ENCODE data around the gene EDEM1. TPM values are rescaled to one million over a fixed set of nuclear protein-coding genes. Genes with fewer than 3 reads are reported as not detected.
A peak's percentile ranks its signal among the peaks of the same experiment; 100 is the strongest.
"Not testable (repeated sequence)": the region's sequence is repeated elsewhere in the genome, so short reads cannot be mapped to it uniquely, and the experiment has no call there.

EDEM1 gene
- total RNA-seq, 2 donors from 2014 or later: 9.2 to 16.8 TPM

GRCh38 chr3:5168110-5168509 is 19.4 kb upstream of the EDEM1 start:
- DNase-seq: no peak
- no peak for ATAC-seq
- intact Hi-C loops (cut with DNase I): no loop called here

- intact Hi-C loops (cut with DNase I): no loop called here
- no peak for ATAC-seq
- DNase-seq: no peak
Measured at GRCh38 chr3:5169807-5170206, 17.7 kb upstream of the EDEM1 start.

GRCh38 chr3:5170975-5171374 is 16.5 kb upstream of the EDEM1 start:
- intact Hi-C loops (cut with DNase I): no loop called here
- DNase-seq (no peak), ATAC-seq (no peak)

- DNase-seq (no peak), ATAC-seq (no peak)
- intact Hi-C loops (cut with DNase I): no loop called here
Measured at GRCh38 chr3:5172018-5172417, 15.5 kb upstream of the EDEM1 start.

GRCh38 chr3:5179036-5179435 is 8.5 kb upstream of the EDEM1 start:
- ATAC-seq; intact Hi-C loops (cut with DNase I); DNase-seq: not testable (repeated sequence)

GRCh38 chr3:5181469-5182141 is 5.9 kb upstream of the EDEM1 start:
- DNase-seq: no peak
- no peak for ATAC-seq
- intact Hi-C loops (cut with DNase I): loop anchor here in 1 of 2 donors (10.0 kb wide), 1 partner anchor 57 kb away; the partner anchor contains the start of gene ARL8B

GRCh38 chr3:5183714-5184113 is 3.8 kb upstream of the EDEM1 start:
- DNase-seq, ATAC-seq: not testable (repeated sequence)
- intact Hi-C loops (cut with DNase I): loop anchor here in 1 of 2 donors (10.0 kb wide), 1 partner anchor 59 kb away; the partner anchor contains the start of gene ARL8B

GRCh38 chr3:5184499-5184898 is 3.0 kb upstream of the EDEM1 start:
- DNase-seq: no peak
- no peak for ATAC-seq
- intact Hi-C loops (cut with DNase I): loop anchor here in 1 of 2 donors (10.0 kb wide), 1 partner anchor 60 kb away; the partner anchor contains the start of gene ARL8B

- intact Hi-C loops (cut with DNase I): loop anchor here in 1 of 2 donors (10.0 kb wide), 1 partner anchor 60 kb away; the partner anchor contains the start of gene ARL8B
- DNase-seq (no peak), ATAC-seq (no peak)
Measured at GRCh38 chr3:5185093-5185673, 2.3 kb upstream of the EDEM1 start.

- DNase-seq (no peak), ATAC-seq (no peak)
- intact Hi-C loops (cut with DNase I): loop anchor here (2.0 to 10.0 kb wide), 2 partner anchors 61 to 63 kb away; partner anchors contain the start of gene ARL8B (in 2 of the 2)
Measured at GRCh38 chr3:5186089-5186857, 1.2 kb upstream of the EDEM1 start.

GRCh38 chr3:5186858-5187155 is 700 bp upstream of the EDEM1 start:
- DNase-seq (no peak), ATAC-seq (no peak)
- intact Hi-C loops (cut with DNase I): loop anchor here (2.0 to 10.0 kb wide), 2 partner anchors 62 to 64 kb away; partner anchors contain the start of gene ARL8B (in 2 of the 2)

GRCh38 chr3:5187920-5188418 is 462 bp downstream of the EDEM1 start:
- peak; percentile 39 to 65 for ATAC-seq
- peak; percentile 60 for DNase-seq
- intact Hi-C loops (cut with DNase I): loop anchor here (2.0 to 10.0 kb wide), 2 partner anchors 63 to 65 kb away; partner anchors contain the start of gene ARL8B (in 2 of the 2)

GRCh38 chr3:5188419-5189221 is 1.1 kb downstream of the EDEM1 start:
- ATAC-seq (peak in 1 of 2 donors; percentile 0), DNase-seq (no peak)
- intact Hi-C loops (cut with DNase I): loop anchor here in 1 of 2 donors (10.0 kb wide), 1 partner anchor 64 kb away; the partner anchor contains the start of gene ARL8B

GRCh38 chr3:5190147-5190791 is 2.8 kb downstream of the EDEM1 start:
- no peak for DNase-seq
- no peak for ATAC-seq
- intact Hi-C loops (cut with DNase I): no loop called here

GRCh38 chr3:5191555-5192304 is 4.2 kb downstream of the EDEM1 start:
- ATAC-seq: no peak
- intact Hi-C loops (cut with DNase I): no loop called here
- no peak for DNase-seq

- DNase-seq: no peak
- no peak for ATAC-seq
- intact Hi-C loops (cut with DNase I): no loop called here
Measured at GRCh38 chr3:5192571-5193365, 5.3 kb downstream of the EDEM1 start.

- intact Hi-C loops (cut with DNase I): no loop called here
- ATAC-seq: no peak
- DNase-seq: no peak
Measured at GRCh38 chr3:5194341-5194740, 6.8 kb downstream of the EDEM1 start.

Data from left cardiac atrium (tissue), 4 donors.